ENCODE measurements around the gene SLC7A7. TPM values are rescaled to one million over a fixed set of nuclear protein-coding genes. Genes with fewer than 3 reads are reported as not detected.
"Not testable (repeated sequence)": the region's sequence is repeated elsewhere in the genome, so short reads cannot be mapped to it uniquely, and the experiment has no call there.

Gene SLC7A7
- total and polyA plus RNA-seq, 9 donors, result 15.8 to 59.3 (median 28.4) TPM

DNA sequence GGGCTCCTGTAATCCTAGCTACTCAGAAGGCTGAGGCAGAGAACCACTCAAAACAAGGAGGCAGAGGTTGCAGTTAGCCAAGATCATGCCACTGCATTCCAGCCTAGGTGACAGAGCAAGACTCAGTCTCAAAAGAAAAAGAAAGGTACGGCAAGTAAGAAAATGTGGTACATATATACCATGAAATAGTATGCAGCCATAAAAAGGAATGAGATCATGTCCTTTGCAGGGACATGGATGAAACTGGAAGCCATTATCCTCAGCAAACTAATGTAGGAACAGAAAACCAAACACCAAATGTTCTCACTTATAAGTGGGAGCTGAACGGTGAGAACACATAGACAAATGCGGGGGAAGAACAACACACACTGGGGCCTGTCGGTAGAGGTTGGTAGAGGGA lies 10.0 kb downstream of the SLC7A7 start:
- not testable (repeated sequence) for H3K4me1 ChIP-seq (ENCODE audit: control insufficient read depth, insufficient read depth, low read length); H3K27ac ChIP-seq (ENCODE audit: low read length); H3K27me3 ChIP-seq (ENCODE audit: control insufficient read depth, insufficient read depth, low read length); H3K9me3 ChIP-seq (replicated peaks; ENCODE audit: control insufficient read depth, low read depth, low read length); H3K36me3 ChIP-seq (ENCODE audit: control insufficient read depth, insufficient read depth, low read length); H3K4me3 ChIP-seq (ENCODE audit: low read length); DNase-seq
- 100% methylated on average over 2 of the region's 4 CpGs for WGBS (ENCODE audit: insufficient coverage)

DNA sequence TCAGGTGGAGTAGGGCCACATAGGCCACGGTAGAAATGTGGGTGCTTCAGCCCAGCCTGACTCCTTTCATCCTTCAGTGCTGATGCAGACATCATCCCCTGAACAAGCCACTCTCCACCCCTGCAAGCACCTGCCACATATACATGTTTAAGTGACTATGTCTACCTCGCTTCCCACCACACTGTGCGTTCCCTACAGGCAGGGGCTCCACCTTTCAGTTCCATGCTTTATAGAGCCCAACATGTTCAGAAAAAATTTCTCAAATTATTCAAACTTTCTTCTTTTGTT lies 11.6 kb downstream of the SLC7A7 start:
- no peak for DNase-seq
- H3K9me3 ChIP-seq (replicated peaks; ENCODE audit: control insufficient read depth, low read depth, low read length), result no peaks in the 10 kb centered on the region
- H3K36me3 ChIP-seq (ENCODE audit: control insufficient read depth, insufficient read depth, low read length), result no peaks in the 10 kb centered on the region
- no peak overlapping the region for H3K27ac ChIP-seq (ENCODE audit: low read length)
- no peaks in the 10 kb centered on the region for H3K4me1 ChIP-seq (ENCODE audit: control insufficient read depth, insufficient read depth, low read length)
- no peaks in the 10 kb centered on the region for H3K27me3 ChIP-seq (ENCODE audit: control insufficient read depth, insufficient read depth, low read length)
- WGBS (ENCODE audit: insufficient coverage), result 100% methylated on average over 2 of the region's 3 CpGs
- H3K4me3 ChIP-seq (ENCODE audit: low read length), result no peak overlapping the region

DNA sequence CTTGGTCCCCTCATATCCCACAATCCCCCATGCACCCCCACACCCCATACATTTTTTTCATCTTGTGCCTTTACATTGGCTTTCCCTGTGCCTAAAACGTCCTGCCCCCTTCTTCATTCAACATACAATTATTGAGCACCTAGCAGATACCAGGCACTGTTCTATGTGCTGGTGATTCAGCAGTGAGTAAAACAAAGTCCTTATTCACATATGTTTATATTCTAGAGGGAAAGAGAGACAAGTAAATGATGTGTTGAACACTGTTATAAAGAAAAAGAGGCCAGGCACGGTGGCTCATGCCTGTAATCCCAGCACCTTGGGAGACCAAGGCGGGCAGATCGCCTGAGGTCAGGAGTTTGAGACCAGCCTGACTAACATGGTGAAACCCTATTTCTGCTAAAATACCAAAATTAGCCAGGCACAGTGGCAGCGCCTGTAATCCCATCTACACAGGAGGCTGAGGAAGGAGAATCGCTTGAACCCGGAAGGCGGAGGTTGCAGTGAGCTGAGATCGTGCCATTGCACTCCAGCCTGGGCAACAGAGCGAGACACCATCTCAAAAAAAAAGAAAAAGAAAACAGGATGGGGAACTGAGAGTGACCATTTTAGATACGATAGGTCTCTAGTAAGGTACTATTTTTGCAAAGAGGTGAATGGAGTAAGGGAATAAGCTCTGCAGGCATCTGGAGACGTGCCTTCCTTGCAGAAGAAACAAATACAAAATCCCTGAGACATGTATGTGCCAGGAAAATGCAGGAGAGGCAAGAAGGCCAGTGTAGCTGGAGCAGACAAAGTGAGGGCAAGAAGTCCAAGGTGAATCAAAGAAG lies 12.2 kb downstream of the SLC7A7 start:
- no peak for DNase-seq
- Histone ChIP-seq H3K36me3 (ENCODE audit: control insufficient read depth, insufficient read depth, low read length) (no peaks in the 10 kb centered on the region), H3K27me3 (ENCODE audit: control insufficient read depth, insufficient read depth, low read length) (no peaks in the 10 kb centered on the region), H3K27ac (ENCODE audit: low read length) (no peak overlapping the region), H3K4me1 (ENCODE audit: control insufficient read depth, insufficient read depth, low read length) (no peaks in the 10 kb centered on the region), H3K4me3 (ENCODE audit: low read length) (no peak overlapping the region), H3K9me3 (replicated peaks; ENCODE audit: control insufficient read depth, low read depth, low read length) (no peaks in the 10 kb centered on the region)
- WGBS (ENCODE audit: insufficient coverage), result 85% methylated on average over 7 of the region's 12 CpGs

DNA sequence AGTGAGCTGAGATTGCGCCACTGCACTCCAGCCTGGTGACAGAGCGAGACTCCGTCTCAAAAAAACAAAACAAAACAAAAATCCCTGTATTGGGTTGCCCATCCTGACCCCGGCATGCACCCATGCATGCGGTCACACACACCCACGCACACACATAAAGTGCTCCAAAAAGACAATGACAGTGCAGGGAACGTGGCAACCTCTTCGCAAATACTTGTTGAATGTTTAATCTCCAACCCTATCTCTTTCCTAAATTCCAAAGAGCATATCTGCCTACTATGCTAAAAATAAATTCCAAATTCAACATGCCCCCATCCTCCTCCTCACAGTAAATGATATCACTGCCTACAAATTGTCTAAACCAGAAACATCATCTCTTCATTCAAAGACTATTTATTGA lies 13.5 kb downstream of the SLC7A7 start:
- no peaks in the 10 kb centered on the region for H3K9me3 ChIP-seq (replicated peaks; ENCODE audit: control insufficient read depth, low read depth, low read length)
- no peaks in the 10 kb centered on the region for H3K36me3 ChIP-seq (ENCODE audit: control insufficient read depth, insufficient read depth, low read length)
- no peak overlapping the region for H3K27ac ChIP-seq (ENCODE audit: low read length)
- no peak for DNase-seq
- H3K27me3 ChIP-seq (ENCODE audit: control insufficient read depth, insufficient read depth, low read length), result no peaks in the 10 kb centered on the region
- WGBS (ENCODE audit: insufficient coverage), result 77% methylated on average over 6 of the region's 8 CpGs
- H3K4me3 ChIP-seq (ENCODE audit: low read length), result no peak overlapping the region
- H3K4me1 ChIP-seq (ENCODE audit: control insufficient read depth, insufficient read depth, low read length), result no peaks in the 10 kb centered on the region

DNA sequence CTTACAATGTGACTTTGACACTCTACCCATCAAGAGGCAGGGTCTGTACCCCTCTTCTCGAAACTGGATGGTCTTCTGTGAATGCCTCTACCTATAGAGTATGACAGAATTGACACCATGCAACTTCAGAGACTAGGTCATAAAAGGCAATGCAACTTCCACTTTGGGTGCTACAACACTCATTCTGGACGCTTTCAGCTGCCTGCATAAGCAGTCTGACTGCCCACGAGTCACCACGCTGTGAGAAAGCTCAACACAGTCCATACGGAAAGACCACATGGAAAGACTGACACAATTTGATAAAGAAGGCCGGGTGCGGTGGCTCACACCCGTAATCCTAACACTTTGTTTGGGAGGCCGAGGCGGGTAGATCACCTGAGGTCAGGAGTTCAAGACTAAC lies 14.9 kb downstream of the SLC7A7 start:
- Histone ChIP-seq H3K27ac (ENCODE audit: low read length) (no peak overlapping the region), H3K9me3 (replicated peaks; ENCODE audit: control insufficient read depth, low read depth, low read length) (no peaks in the 10 kb centered on the region), H3K4me3 (ENCODE audit: low read length) (no peak overlapping the region), H3K36me3 (ENCODE audit: control insufficient read depth, insufficient read depth, low read length) (no peaks in the 10 kb centered on the region), H3K27me3 (ENCODE audit: control insufficient read depth, insufficient read depth, low read length) (peaks cover 2% of the 10 kb centered on the region), H3K4me1 (ENCODE audit: control insufficient read depth, insufficient read depth, low read length) (no peaks in the 10 kb centered on the region)
- peak; percentile 25 for DNase-seq
- WGBS (ENCODE audit: insufficient coverage), result 86% methylated on average over 7 of the region's 10 CpGs

DNA sequence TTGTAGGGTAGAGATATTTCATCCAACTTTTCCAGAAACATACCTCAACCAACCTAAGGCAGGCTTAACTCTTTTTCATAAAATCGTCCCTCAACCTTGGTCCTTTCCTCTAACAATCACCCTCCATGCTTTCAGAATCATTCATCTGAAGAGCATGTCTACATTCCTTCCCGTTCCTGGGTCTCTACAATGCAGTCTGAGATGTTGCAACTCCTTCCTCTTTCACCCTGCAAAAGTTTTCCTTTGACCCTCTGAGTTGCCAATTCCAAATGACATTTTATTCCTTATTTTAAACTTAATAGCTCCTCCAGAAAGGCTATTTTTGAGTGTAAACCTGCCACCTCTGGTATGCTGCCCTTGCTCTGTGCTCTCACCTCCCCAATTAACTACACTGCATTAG lies 16.7 kb downstream of the SLC7A7 start:
- Histone ChIP-seq H3K4me3 (ENCODE audit: low read length) (no peak overlapping the region), H3K4me1 (ENCODE audit: control insufficient read depth, insufficient read depth, low read length) (no peaks in the 10 kb centered on the region), H3K36me3 (ENCODE audit: control insufficient read depth, insufficient read depth, low read length) (no peaks in the 10 kb centered on the region), H3K27ac (ENCODE audit: low read length) (no peak overlapping the region), H3K27me3 (ENCODE audit: control insufficient read depth, insufficient read depth, low read length) (peaks cover 2% of the 10 kb centered on the region), H3K9me3 (replicated peaks; ENCODE audit: control insufficient read depth, low read depth, low read length) (no peaks in the 10 kb centered on the region)
- WGBS (ENCODE audit: insufficient coverage), result 69% methylated on average over 2 of the region's 2 CpGs
- peak; percentile 36 for DNase-seq

DNA sequence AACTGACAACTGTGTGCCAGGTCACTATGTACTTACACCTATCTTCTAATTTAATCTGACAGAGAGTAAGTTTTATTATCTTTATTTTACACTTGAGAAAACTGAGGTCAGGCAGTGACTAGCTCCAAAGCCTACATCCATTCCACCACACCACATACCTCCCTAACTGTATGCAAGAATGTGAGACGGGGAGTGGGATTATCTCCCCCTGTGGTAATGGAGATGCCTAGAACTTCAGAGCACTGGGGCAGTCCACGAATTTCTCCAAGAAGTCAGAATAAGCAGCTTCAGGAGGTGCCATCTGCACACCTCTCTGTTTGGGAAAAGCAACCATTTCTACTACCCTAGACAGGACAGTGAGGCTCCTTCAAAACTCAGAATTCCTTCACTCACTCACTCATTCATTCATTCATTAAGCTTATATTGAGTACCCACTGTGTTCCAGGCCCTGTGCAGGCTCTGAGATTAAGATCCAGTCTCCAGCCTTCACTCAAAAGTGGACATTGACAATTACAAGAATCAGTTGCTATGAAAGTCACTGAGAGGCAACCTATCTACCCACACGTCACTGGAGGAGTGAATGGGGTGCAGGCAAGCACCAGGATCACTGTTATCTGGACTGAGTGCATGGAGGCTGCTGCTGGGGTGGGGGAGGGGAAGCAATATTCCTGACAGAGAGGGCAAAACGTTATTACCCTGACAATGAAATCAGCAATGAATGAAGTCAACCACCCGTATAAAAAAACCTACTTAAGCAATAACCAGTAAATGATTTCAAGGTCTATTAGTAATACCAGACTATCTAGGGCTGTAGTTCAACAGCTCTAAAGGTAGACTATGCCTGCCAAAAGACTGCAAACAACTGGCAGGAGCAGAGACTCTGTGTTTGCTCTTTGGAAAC lies 18.0 kb downstream of the SLC7A7 start:
- Histone ChIP-seq H3K27ac (ENCODE audit: low read length) (no peak overlapping the region), H3K27me3 (ENCODE audit: control insufficient read depth, insufficient read depth, low read length) (peaks cover 2% of the 10 kb centered on the region)
- WGBS (ENCODE audit: insufficient coverage), result 80% methylated on average over 1 of the region's 5 CpGs

DNA sequence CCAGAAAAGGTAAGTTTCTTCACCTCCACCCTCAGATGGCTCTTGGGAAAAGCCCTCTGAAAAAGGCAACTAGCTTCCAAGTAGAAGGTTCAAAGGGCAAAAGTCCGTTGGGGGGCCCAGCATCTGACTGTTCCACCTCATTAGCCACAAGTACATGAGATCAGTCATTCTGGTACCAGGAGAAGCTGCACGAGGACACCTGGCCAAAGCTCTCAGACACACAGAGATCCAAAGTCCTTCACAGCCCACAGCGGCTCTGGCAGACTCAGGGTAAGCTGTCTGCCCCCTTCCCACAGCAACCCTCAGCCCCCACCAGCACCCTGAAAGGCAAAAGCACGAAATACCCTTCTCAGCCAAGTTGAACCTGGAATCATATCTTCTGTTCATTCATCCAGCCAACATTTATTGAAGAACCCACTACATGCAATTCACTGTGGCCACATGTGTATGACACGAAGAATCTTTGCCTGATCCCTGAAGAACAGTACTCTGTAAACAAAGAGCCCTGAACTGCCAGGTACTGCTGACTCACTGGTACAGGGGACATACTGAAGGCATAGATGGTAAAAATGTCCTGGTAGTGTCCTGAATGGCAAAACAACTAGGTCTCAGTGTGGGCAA lies 19.0 kb downstream of the SLC7A7 start:
- WGBS (ENCODE audit: insufficient coverage), result 35% methylated on average over 2 of the region's 5 CpGs

More for the DNA sequence above, 18.0 kb downstream of the SLC7A7 start:
- no peak for DNase-seq
- no peaks in the 10 kb centered on the region for H3K9me3 ChIP-seq (replicated peaks; ENCODE audit: control insufficient read depth, low read depth, low read length)
- no peaks in the 10 kb centered on the region for H3K4me1 ChIP-seq (ENCODE audit: control insufficient read depth, insufficient read depth, low read length)
- H3K4me3 ChIP-seq (ENCODE audit: low read length), result no peak overlapping the region
- H3K36me3 ChIP-seq (ENCODE audit: control insufficient read depth, insufficient read depth, low read length), result no peaks in the 10 kb centered on the region

DNA sequence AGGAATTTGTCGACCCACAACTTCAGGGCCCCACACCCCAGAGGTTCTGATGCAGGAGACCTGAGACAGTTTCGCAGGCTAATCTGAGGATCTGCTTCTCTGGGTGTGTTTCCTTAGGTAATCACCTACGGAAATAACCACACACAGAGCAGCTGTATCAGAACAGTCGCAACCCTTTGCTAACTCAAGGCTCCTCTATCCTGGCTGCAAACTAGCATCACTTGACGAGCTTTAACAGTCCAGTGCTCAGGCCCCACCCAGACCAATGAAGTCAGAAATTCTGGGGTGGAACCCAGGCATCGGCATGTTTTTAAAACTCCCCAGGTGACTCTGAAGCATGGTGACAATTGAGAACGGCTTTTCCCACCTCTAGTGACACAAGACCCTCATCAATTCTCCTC lies 20.7 kb downstream of the SLC7A7 start:
- H3K27ac ChIP-seq (ENCODE audit: low read length), result no peak overlapping the region
- WGBS (ENCODE audit: insufficient coverage), result 75% methylated on average over 6 of the region's 7 CpGs
- no peak overlapping the region for H3K4me3 ChIP-seq (ENCODE audit: low read length)
- H3K36me3 ChIP-seq (ENCODE audit: control insufficient read depth, insufficient read depth, low read length), result no peaks in the 10 kb centered on the region
- DNase-seq, result no peak
- H3K27me3 ChIP-seq (ENCODE audit: control insufficient read depth, insufficient read depth, low read length), result peaks cover 2% of the 10 kb centered on the region
- H3K4me1 ChIP-seq (ENCODE audit: control insufficient read depth, insufficient read depth, low read length), result peaks cover 3% of the 10 kb centered on the region
- H3K9me3 ChIP-seq (replicated peaks; ENCODE audit: control insufficient read depth, low read depth, low read length), result no peaks in the 10 kb centered on the region

More for the DNA sequence above, 19.0 kb downstream of the SLC7A7 start:
- peaks cover 2% of the 10 kb centered on the region for H3K27me3 ChIP-seq (ENCODE audit: control insufficient read depth, insufficient read depth, low read length)
- DNase-seq, result no peak
- no peaks in the 10 kb centered on the region for H3K9me3 ChIP-seq (replicated peaks; ENCODE audit: control insufficient read depth, low read depth, low read length)
- no peaks in the 10 kb centered on the region for H3K36me3 ChIP-seq (ENCODE audit: control insufficient read depth, insufficient read depth, low read length)
- H3K4me3 ChIP-seq (ENCODE audit: low read length), result no peak overlapping the region
- H3K4me1 ChIP-seq (ENCODE audit: control insufficient read depth, insufficient read depth, low read length), result peaks cover 3% of the 10 kb centered on the region
- H3K27ac ChIP-seq (ENCODE audit: low read length), result no peak overlapping the region

DNA sequence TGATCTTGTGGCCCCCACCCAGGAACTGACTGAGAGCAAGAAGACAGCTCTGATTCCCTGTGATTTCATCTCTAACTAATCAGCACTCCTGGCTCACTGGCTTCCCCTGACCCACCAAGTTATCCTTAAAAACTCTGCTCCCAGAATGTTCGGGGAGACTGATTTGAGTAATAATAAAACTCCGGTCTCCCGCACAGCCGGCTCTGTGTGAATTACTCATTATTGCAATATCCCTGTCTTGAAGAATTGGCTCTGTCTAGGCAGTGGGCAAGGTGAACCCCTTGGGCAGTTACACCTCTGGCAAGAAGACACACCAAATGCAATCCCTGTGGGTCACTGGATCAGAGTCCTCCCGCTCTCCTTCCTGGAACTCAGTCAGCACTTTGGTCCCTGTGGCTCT lies 21.3 kb downstream of the SLC7A7 start:
- no peak for DNase-seq
- Histone ChIP-seq H3K27ac (ENCODE audit: low read length) (no peak overlapping the region), H3K9me3 (replicated peaks; ENCODE audit: control insufficient read depth, low read depth, low read length) (no peaks in the 10 kb centered on the region), H3K4me1 (ENCODE audit: control insufficient read depth, insufficient read depth, low read length) (peaks cover 3% of the 10 kb centered on the region), H3K36me3 (ENCODE audit: control insufficient read depth, insufficient read depth, low read length) (no peaks in the 10 kb centered on the region), H3K27me3 (ENCODE audit: control insufficient read depth, insufficient read depth, low read length) (peaks cover 2% of the 10 kb centered on the region), H3K4me3 (ENCODE audit: low read length) (no peak overlapping the region)
- WGBS (ENCODE audit: insufficient coverage), result 57% methylated on average over 1 of the region's 5 CpGs

All from muscle of leg (tissue), 11 donors.